Kidney (tissue), 14 donors: ENCODE data around the gene NR6A1. TPM values are rescaled to one million over a fixed set of nuclear protein-coding genes. Genes with fewer than 3 reads are reported as not detected.

ENCODE experiments used
- DNase-seq, 5 donors: peaks; one replicate each; pipeline ENCODE4 v3.0.0-alpha.2; 2013 to 2020
- FAIRE-seq: peaks from 2 replicates; lab custom pipeline; 2012; peaks lifted over from hg19 to GRCh38; lab: Jason Lieb, UNC
- H3K27ac ChIP-seq, 2 donors: one replicate each; pipeline ENCODE4 v1.7.0; 2013; ENCODE audit warnings: low read depth in 2 of 2, low read length in 2 of 2, inconsistent platforms in 1 of 2
- H3K27me3 ChIP-seq: one replicate; pipeline ENCODE4 v1.7.1; 2013; ENCODE audit warnings: low read length, inconsistent platforms; ENCODE audit not compliant: control insufficient read depth, insufficient read depth
- H3K36me3 ChIP-seq, 3 donors: one replicate each; pipeline versions ENCODE4 v1.7.0 to v1.7.1; 2013; ENCODE audit warnings: low read length in 3 of 3, control low read depth in 1 of 3, inconsistent platforms in 1 of 3; ENCODE audit not compliant: insufficient read depth in 3 of 3, control insufficient read depth in 2 of 3
- H3K4me1 ChIP-seq, 3 donors: one replicate each; pipeline versions ENCODE4 v1.7.0 to v1.7.1; 2013; ENCODE audit warnings: low read length in 3 of 3, inconsistent platforms in 1 of 3, low read depth in 1 of 3; ENCODE audit not compliant: control insufficient read depth in 2 of 3, insufficient read depth in 2 of 3
- H3K4me3 ChIP-seq, 3 donors: one replicate each; pipeline versions ENCODE4 v1.7.0 to v1.8.1; 2013; ENCODE audit warnings: low read length in 3 of 3, control low read depth in 1 of 3, inconsistent platforms in 1 of 3
- H3K9ac ChIP-seq, 3 donors: one replicate each; pipeline versions ENCODE4 v1.7.0 to v1.7.1; 2013; ENCODE audit warnings: low read length in 3 of 3, control low read depth in 1 of 3, inconsistent platforms in 1 of 3
- H3K9me3 ChIP-seq, 3 donors: one replicate each; pipeline versions ENCODE4 v1.7.0 to v1.7.1; 2013; ENCODE audit warnings: low read length in 3 of 3, control low read depth in 1 of 3, inconsistent platforms in 1 of 3; ENCODE audit not compliant: control insufficient read depth in 2 of 3, insufficient read depth in 1 of 3
- intact Hi-C: fragments of 100-400 bp; cut with DNase I; formaldehyde crosslinking; loops from one replicate; pipeline ENCODE4 v1.11.1; 2022
- polyA plus RNA-seq: library from polyadenylated mRNA; stranded (reverse); fragments of 350-450 nt; fragmentation: Illumina TruSeq; extraction: RNeasy Lipid Tissue Mini Kit (QIAGEN cat#74804); gene quantifications from one replicate; pipeline ENCODE4 v1.2.3, GENCODE V29; 2014; ENCODE audit warnings: low read depth, low replicate concordance; ENCODE audit not compliant: insufficient read depth
- total RNA-seq: library from RNA; stranded (reverse); fragmentation: NEBNext Ultra II Directional; extraction: Animal tissue kit (Norgen Biotek cat#: 25700); gene quantifications from one replicate; pipeline ENCODE4 v1.2.1, GENCODE V29; 2021
- TF ChIP-seq, protein P1 (sequence below): IDR thresholded peaks from 3 replicates; pipeline ENCODE4 v1.5.1; 2012; ENCODE audit warnings: mild to moderate bottlenecking, moderate library complexity, borderline replicate concordance; ENCODE audit not compliant: insufficient read depth; ENCODE audit errors: extremely low read depth
- donor health status: control.
- donor health status: control.
- donor health status: control.
- donor health status: control.
- donor health status: control.
- donor health status: DM: yes; HTN: yes; CAD: no.
- donor health status: Normal renal cell carcinoma (clear cell type).

Gene NR6A1
- total and polyA plus RNA-seq, 2 donors from 2014 or later, result 1.2 to 3.5 TPM

DNA sequence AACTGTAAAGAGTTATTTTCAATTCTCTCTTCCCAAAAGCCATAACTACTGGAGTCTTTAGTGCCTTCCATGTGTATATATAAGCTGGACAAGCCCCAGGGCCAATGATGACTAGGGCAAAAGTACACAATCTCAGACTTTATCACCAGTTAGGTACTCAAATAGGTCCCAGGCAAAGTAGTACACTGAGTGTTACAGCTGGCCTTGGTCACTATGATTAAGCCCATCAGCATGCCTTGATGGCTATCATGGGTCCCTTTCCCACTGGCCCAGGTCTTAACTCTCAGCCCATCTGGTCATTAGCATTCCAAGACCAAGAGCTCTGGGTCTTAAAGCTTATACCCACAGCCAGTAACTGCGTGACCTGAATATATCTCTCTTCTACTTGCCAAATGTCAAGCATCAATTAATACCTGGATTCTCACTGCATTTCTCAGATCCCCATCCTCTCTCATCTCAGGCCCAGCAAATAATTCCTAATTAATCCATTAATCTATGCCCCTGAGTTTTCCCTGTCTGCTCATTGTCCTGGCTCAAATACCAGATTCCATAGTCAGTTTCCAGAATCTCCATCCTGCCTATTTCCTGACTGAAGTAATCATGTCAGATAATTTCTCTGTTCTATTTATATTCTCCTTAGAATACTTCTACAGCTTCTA, 62.3 kb downstream of the NR6A1 start:
- intact Hi-C loops, result loop anchor here (10.0 kb wide), 1 partner anchor 84 kb away; no protein-coding TSS in a partner anchor
- H3K9ac ChIP-seq, result no peak overlapping the region
- no peaks in the 10 kb centered on the region for H3K4me1 ChIP-seq
- no peaks in the 10 kb centered on the region for H3K27me3 ChIP-seq
- no peaks in the 10 kb centered on the region for H3K9me3 ChIP-seq
- DNase-seq (no peak), FAIRE-seq (no peak)
- TF ChIP-seq, protein P1, sequence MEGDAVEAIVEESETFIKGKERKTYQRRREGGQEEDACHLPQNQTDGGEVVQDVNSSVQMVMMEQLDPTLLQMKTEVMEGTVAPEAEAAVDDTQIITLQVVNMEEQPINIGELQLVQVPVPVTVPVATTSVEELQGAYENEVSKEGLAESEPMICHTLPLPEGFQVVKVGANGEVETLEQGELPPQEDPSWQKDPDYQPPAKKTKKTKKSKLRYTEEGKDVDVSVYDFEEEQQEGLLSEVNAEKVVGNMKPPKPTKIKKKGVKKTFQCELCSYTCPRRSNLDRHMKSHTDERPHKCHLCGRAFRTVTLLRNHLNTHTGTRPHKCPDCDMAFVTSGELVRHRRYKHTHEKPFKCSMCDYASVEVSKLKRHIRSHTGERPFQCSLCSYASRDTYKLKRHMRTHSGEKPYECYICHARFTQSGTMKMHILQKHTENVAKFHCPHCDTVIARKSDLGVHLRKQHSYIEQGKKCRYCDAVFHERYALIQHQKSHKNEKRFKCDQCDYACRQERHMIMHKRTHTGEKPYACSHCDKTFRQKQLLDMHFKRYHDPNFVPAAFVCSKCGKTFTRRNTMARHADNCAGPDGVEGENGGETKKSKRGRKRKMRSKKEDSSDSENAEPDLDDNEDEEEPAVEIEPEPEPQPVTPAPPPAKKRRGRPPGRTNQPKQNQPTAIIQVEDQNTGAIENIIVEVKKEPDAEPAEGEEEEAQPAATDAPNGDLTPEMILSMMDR, result no peak
- no peak overlapping the region for H3K27ac ChIP-seq
- no peaks in the 10 kb centered on the region for H3K36me3 ChIP-seq
- H3K4me3 ChIP-seq, result no peak overlapping the region

DNA sequence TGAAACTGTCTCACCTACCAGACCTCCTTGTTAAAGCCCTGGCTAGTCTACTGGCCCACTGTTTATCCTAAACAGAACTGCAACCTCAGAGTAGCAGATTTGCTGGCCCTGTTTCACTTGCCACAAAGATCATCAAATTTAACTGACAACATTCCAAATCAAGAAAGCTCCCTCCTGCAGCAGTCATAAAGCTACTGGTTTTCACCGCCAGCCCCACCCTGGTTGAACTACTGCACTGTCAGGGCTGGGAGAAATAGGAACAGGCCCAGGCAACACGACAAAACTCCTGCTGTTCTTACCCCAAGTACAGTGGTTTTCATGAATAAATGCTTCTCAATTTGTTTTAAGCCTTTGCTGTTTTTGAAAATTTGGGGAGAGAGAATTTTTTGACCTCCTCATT, 63.0 kb downstream of the NR6A1 start:
- intact Hi-C loops, result loop anchor here (10.0 kb wide), 1 partner anchor 83 kb away; no protein-coding TSS in a partner anchor
- Histone ChIP-seq H3K9ac (no peak overlapping the region), H3K4me3 (no peak overlapping the region)

DNA sequence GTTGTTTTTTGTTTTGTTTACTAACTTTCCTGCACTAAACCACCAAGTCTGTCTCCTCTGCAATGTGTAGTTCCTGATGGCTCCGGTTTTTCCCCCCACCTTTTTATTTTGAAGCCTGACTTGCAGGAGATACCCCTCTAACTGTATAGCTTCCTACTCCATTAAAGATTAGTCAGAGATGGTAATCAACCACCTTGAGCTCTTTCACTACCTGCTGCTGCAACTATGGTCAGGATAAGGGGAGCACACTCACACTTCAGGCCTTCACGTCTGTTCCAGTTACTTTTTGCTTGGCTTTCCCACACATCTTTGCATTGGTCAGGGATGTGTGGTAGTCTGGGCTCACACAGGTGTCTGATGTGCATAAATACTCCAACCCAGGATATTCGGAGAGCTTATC, 63.4 kb downstream of the NR6A1 start:
- DNase-seq (no peak), FAIRE-seq (no peak)
- TF ChIP-seq, protein P1, result no peak
- intact Hi-C loops, result loop anchor here (10.0 kb wide), 1 partner anchor 83 kb away; no protein-coding TSS in a partner anchor
- H3K27ac ChIP-seq, result no peak overlapping the region
- H3K27me3 ChIP-seq, result no peaks in the 10 kb centered on the region
- H3K4me3 ChIP-seq, result no peak overlapping the region
- H3K36me3 ChIP-seq, result no peaks in the 10 kb centered on the region
- H3K9me3 ChIP-seq, result no peaks in the 10 kb centered on the region
- H3K9ac ChIP-seq, result no peak overlapping the region
- no peaks in the 10 kb centered on the region for H3K4me1 ChIP-seq

More for the DNA sequence above, 63.0 kb downstream of the NR6A1 start:
- no peaks in the 10 kb centered on the region for H3K36me3 ChIP-seq
- no peaks in the 10 kb centered on the region for H3K4me1 ChIP-seq
- H3K27ac ChIP-seq, result no peak overlapping the region
- TF ChIP-seq, protein P1, result no peak
- no peaks in the 10 kb centered on the region for H3K27me3 ChIP-seq
- DNase-seq (no peak), FAIRE-seq (no peak)
- H3K9me3 ChIP-seq, result no peaks in the 10 kb centered on the region
